ENCODE results near the gene RCAN2. TPM values are rescaled to one million over a fixed set of nuclear protein-coding genes. Genes with fewer than 3 reads are reported as not detected.

RCAN2 gene
- total RNA-seq, 1 experiment from 2014 or later = 3.7 TPM

GRCh38 chr6:46242921-46243320 is 248.3 kb downstream of the RCAN2 start:
- Mint-ChIP-seq H3K36me3 (ENCODE audit: insufficient read depth, unreplicated experiment) (no peaks in the 10 kb centered on the region), H3K4me3 (ENCODE audit: low read depth, unreplicated experiment) (no peak overlapping the region), H3K9me3 (ENCODE audit: low read depth, unreplicated experiment) (no peaks in the 10 kb centered on the region), H3K27ac (ENCODE audit: unreplicated experiment) (no peak overlapping the region), H3K4me1 (ENCODE audit: low read depth, unreplicated experiment) (no peaks in the 10 kb centered on the region), H3K27me3 (ENCODE audit: unreplicated experiment) (peaks cover 37% of the 10 kb centered on the region)
- DNase-seq = no peak
- intact Hi-C loops (cut with micrococcal nuclease; ENCODE audit: unreplicated experiment) = no loop called here
- TF ChIP-seq CTCF (IDR thresholded peaks at IDR 0.05; ENCODE audit: unreplicated experiment) = no peak
- no TSS peak for BruUV-seq (replicated peaks)
- CTCF ChIA-PET = no interaction called here

- no peak for TF ChIP-seq CTCF (IDR thresholded peaks at IDR 0.05; ENCODE audit: unreplicated experiment)
- CTCF ChIA-PET = no interaction called here
- peaks cover 56% of the 10 kb centered on the region for H3K27me3 Mint-ChIP-seq (ENCODE audit: unreplicated experiment)
- DNase-seq = no peak
- H3K9me3 Mint-ChIP-seq (ENCODE audit: low read depth, unreplicated experiment) = no peaks in the 10 kb centered on the region
- intact Hi-C loops (cut with micrococcal nuclease; ENCODE audit: unreplicated experiment) = no loop called here
- BruUV-seq (replicated peaks) = no TSS peak
- H3K27ac Mint-ChIP-seq (ENCODE audit: unreplicated experiment) = no peak overlapping the region
- H3K4me3 Mint-ChIP-seq (ENCODE audit: low read depth, unreplicated experiment) = no peak overlapping the region
- H3K36me3 Mint-ChIP-seq (ENCODE audit: insufficient read depth, unreplicated experiment) = no peaks in the 10 kb centered on the region
- H3K4me1 Mint-ChIP-seq (ENCODE audit: low read depth, unreplicated experiment) = no peaks in the 10 kb centered on the region
Measured at GRCh38 chr6:46240866-46241565, 250.2 kb downstream of the RCAN2 start.

- intact Hi-C loops (cut with micrococcal nuclease; ENCODE audit: unreplicated experiment) = no loop called here
- H3K4me1 Mint-ChIP-seq (ENCODE audit: low read depth, unreplicated experiment) = no peaks in the 10 kb centered on the region
- H3K4me3 Mint-ChIP-seq (ENCODE audit: low read depth, unreplicated experiment) = no peak overlapping the region
- H3K27ac Mint-ChIP-seq (ENCODE audit: unreplicated experiment) = no peak overlapping the region
- no peaks in the 10 kb centered on the region for H3K36me3 Mint-ChIP-seq (ENCODE audit: insufficient read depth, unreplicated experiment)
- CTCF ChIA-PET = no interaction called here
- no peaks in the 10 kb centered on the region for H3K9me3 Mint-ChIP-seq (ENCODE audit: low read depth, unreplicated experiment)
- no TSS peak for BruUV-seq (replicated peaks)
- no peak for DNase-seq
- TF ChIP-seq CTCF (IDR thresholded peaks at IDR 0.05; ENCODE audit: unreplicated experiment) = no peak
- H3K27me3 Mint-ChIP-seq (ENCODE audit: unreplicated experiment) = peaks cover 54% of the 10 kb centered on the region
Measured at GRCh38 chr6:46236752-46237151, 254.5 kb downstream of the RCAN2 start.

- no TSS peak for BruUV-seq (replicated peaks)
- TF ChIP-seq CTCF (IDR thresholded peaks at IDR 0.05; ENCODE audit: unreplicated experiment) = no peak
- no peaks in the 10 kb centered on the region for H3K4me1 Mint-ChIP-seq (ENCODE audit: low read depth, unreplicated experiment)
- peaks cover 53% of the 10 kb centered on the region for H3K27me3 Mint-ChIP-seq (ENCODE audit: unreplicated experiment)
- H3K9me3 Mint-ChIP-seq (ENCODE audit: low read depth, unreplicated experiment) = peaks cover 2% of the 10 kb centered on the region
- H3K36me3 Mint-ChIP-seq (ENCODE audit: insufficient read depth, unreplicated experiment) = no peaks in the 10 kb centered on the region
- H3K4me3 Mint-ChIP-seq (ENCODE audit: low read depth, unreplicated experiment) = no peak overlapping the region
- no peak for DNase-seq
- intact Hi-C loops (cut with micrococcal nuclease; ENCODE audit: unreplicated experiment) = no loop called here
- H3K27ac Mint-ChIP-seq (ENCODE audit: unreplicated experiment) = no peak overlapping the region
- CTCF ChIA-PET = no interaction called here
Measured at GRCh38 chr6:46235242-46235641, 256.0 kb downstream of the RCAN2 start.

All from Calu3 (cell line).